ENCODE measurements around the gene TRAF3IP3.

Gene TRAF3IP3

GRCh38 chr1:209741193-209741592 is 14.7 kb upstream of the TRAF3IP3 start:
- no peak for DNase-seq

DNA sequence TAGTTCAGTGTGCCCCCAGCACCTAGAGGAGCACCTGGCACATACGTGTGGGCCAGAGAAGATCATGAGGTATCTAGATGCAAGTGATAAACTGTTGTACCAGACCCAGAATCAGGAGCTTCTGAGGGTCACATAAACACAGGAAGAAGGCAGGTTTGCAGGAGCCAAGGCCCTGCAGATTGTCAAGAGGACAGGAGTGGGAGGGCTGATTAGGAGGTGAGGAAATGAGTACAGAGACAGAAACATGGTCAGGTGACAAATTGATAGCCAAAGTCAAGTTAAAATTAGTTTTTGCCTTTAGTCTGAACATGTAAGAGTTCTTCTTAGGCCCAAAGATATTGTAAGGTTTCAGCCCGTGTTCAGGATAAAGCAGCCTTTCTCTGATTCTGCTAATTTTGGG is 14.0 kb upstream of the TRAF3IP3 start:
- no peak for DNase-seq

GRCh38 chr1:209742409-209743144 is 13.3 kb upstream of the TRAF3IP3 start:
- DNase-seq = no peak

DNA sequence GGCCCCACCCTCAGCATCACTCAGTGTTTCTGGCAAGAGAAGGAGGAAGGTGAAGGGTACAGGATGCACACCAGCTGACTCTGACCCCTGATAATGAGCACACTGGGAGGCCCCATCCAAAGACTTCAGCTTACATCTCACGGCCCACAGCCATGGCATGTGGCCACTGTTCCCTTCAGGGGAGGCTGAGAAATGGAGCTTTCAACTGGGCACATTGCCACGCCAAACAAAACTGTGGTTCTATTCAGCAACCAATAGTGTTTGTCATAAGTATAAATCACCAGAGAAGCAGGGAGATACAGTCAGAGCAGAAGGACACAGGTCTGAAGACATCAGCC is 12.7 kb upstream of the TRAF3IP3 start:
- no peak for DNase-seq

- no peak for DNase-seq
Observed at GRCh38 chr1:209746451-209747165, 9.2 kb upstream of the TRAF3IP3 start.

- DNase-seq = peak; percentile 86
Observed at GRCh38 chr1:209747580-209748262, 8.1 kb upstream of the TRAF3IP3 start.

DNA sequence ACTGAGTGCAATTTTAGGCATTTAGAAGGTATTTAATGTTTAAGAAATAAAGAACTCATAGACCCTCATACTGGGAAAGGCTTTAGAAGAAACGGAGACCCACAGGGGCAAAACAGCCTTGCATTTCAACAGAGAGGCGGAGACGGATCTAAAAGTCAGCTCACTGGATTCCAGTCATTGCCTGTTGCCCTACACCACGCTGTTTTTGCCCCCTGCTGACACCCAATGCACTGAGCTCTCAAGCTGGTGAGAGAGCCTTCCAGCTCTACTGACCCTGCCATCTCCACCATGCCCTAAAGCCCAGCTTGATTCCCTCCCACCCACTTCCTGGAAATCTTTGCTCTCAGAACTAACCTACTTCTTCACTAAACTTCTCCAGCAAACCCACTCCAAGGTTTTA is 7.2 kb upstream of the TRAF3IP3 start:
- no peak for DNase-seq

- DNase-seq = no peak
Observed at GRCh38 chr1:209749205-209749604, 6.6 kb upstream of the TRAF3IP3 start.

- no peak for DNase-seq
Observed at GRCh38 chr1:209749670-209750323, 6.1 kb upstream of the TRAF3IP3 start.

GRCh38 chr1:209751627-209752231 is 4.1 kb upstream of the TRAF3IP3 start:
- peak; percentile 46 for DNase-seq

GRCh38 chr1:209752890-209753289 is 3.0 kb upstream of the TRAF3IP3 start:
- DNase-seq = no peak

- no peak for DNase-seq
Observed at GRCh38 chr1:209755256-209755655, 597 bp upstream of the TRAF3IP3 start.

DNA sequence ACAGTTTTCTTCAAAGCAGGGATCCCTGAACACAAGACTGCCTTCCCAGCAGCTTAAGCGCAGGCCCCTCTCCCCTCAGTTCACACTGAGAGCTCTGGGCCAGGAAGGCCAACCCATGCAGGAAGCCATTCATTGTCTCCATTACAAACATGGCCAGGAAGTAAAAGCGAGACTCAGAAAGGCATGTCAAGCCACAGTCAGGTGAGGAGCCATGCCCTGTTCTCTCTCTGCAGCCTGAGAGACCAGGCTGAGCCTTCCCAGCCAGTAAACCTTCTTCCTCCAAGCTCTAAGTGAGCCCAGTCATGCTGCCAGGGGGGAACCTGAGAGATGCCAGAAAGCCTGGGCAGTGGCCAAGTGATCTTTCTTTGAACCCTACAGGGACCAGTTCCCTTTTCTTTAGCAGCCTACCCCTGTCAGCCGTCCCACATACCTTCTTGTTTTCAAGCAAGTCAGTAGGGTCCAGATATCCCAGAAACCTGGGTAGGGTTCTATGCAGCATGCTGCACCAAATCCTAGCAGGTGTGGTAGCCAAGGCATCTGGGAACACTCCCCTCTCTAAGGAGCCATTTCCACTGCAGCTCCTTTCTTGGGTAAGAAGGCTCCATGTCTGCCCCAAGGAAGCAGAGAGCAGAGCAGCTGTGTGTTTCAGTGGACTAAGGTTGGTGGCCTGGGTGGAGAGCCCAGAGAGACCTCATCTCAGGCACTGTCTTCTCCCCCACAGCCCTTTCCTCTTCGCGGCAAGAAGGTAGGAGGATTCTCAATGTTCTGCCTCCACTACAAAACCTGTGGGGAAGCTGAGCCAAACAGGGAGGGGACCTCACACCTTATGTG is 977 bp downstream of the TRAF3IP3 start:
- peak; percentile 57 for DNase-seq

- no peak for DNase-seq
Observed at GRCh38 chr1:209758400-209758799, 2.5 kb downstream of the TRAF3IP3 start.

GRCh38 chr1:209759829-209760359 is 4.0 kb downstream of the TRAF3IP3 start:
- no peak for DNase-seq

DNA sequence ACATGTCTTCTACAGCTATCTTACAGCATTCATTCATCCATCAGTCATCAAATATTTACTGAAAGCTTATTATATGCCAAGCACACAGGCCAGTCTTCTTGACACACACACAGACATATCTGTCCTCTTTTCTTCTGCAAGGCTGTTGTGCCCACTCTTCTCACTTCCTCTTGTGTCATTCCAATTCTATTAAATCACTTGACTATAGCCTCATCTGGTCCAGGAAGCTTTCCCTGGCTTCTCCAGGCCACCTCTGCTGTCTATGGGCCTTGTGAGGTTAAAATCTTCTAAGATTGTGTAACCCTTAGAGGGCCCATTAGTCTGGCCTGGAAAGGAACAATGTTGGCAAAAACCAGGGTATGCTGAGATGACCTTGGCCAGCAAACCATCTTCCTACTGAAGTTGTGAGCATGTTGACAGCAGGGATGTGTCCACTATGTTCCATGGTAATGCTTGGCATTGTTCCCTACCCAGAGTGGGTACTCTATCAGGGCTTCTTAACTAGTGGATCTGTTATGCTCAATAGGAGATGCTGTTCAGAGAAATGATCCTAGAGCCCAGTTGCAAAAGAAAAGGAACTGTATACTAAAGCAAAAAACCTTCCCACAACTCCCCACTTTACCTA is 5.3 kb downstream of the TRAF3IP3 start:
- no peak for DNase-seq

DNA sequence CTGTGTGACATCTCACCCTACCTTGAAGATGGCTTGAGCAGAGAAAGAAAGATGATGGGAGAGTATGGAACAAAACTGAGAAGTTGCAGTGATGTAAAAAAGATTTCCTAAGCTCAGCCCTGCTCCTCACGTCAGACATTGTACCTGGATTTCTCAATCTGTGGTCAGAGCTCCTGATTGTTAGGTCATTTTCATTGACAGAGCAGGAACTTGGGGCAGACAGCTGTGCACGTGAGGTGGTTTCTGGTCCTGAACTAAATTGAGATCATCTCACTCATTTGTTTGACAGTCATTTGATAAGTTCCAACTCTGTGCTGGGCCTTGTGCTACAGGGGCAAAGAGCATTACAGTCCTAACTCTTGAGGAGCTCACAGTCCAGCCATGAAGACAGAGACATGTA is 10.2 kb downstream of the TRAF3IP3 start:
- DNase-seq = no peak

GRCh38 chr1:209767096-209767495 is 11.2 kb downstream of the TRAF3IP3 start:
- DNase-seq = no peak

GRCh38 chr1:209767706-209768105 is 11.9 kb downstream of the TRAF3IP3 start:
- DNase-seq = no peak

DNA sequence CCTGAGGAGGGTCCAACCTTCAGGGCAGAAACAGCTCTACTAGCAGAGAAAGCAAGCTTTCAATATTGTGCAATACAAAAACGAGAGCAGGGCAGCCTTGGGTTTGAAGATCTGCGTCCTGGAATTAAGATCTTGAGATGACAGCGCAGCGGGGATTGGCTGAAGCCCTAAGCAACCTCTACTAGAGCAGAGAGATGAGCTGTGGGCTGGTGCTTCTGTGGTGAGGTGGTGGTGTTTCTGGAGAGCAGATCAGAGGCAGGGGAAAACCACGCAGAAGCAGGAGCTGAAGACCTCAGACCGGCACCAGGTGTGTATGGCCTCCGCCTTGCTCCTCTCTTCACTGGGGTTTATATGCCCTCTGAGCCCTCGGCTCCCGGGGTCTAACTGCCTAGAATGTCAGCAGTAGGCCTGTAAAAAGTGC is 12.5 kb downstream of the TRAF3IP3 start:
- DNase-seq = peak; percentile 88

GRCh38 chr1:209769171-209769904 is 13.5 kb downstream of the TRAF3IP3 start:
- DNase-seq = peak; percentile 87
